Stimulated activated CD4-positive, alpha-beta T cell treated with anti-CD3 and anti-CD28 coated beads, Interleukin-2, amount 100 ng/mL, for 48 hours (primary cell): ENCODE data around the gene SLC25A13.

ENCODE experiments used
- DNase-seq, 2 donors: peaks; one replicate each; pipeline ENCODE4 v3.0.0-alpha.2; 2020

The SLC25A13 gene

DNA sequence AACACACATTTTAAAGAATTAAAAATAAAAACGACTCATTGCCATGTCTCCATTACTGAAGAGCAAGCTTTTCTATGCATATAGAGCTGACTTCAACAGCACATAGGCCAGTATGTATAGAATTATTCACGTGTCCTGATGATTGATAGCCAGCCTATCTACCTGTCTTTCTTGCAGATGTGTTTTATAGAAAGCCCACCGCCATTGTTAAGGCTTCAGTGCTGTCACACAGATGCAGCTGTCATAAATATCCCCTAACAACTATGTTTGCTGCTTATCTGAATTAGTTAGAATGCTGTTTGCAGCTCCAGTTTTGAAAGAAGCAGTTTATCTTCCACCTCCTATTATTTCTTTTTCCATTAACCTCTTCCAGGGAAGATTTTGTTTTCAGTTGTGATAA, 235.9 kb downstream of the SLC25A13 start:
- no peak for DNase-seq

DNA sequence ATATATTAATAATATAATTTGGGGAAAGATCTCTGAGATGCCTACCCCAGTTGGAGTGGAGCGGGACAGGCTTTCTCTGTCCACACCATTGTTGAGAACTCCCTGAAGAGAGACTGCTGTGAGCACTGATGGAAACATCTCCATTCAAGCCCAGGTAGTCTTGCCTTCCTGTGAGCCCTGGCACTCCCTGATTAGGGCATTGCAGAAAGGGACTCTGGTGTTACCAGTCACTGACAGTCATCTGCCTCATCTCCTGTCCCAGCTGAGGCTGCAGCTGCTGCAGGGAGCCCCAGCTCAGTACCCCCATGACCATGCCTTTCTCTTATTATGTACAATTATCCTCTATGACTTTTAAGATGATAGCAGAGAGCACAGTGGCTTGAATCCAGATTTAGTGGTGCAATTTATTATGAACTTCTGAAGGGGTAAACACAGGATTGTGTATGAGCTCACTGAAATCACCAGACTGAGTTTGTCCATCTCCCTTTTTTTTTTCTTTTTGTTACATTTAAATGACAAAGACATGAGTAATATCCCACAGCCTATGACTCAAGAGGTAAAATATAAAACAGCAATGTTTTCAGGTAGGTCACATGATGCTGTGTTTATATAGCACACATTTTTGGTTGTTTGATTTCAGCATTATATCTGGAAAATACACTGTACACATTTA, 236.9 kb downstream of the SLC25A13 start:
- DNase-seq = no peak

GRCh38 chr7:96080027-96080426, 241.9 kb downstream of the SLC25A13 start:
- DNase-seq = no peak

DNA sequence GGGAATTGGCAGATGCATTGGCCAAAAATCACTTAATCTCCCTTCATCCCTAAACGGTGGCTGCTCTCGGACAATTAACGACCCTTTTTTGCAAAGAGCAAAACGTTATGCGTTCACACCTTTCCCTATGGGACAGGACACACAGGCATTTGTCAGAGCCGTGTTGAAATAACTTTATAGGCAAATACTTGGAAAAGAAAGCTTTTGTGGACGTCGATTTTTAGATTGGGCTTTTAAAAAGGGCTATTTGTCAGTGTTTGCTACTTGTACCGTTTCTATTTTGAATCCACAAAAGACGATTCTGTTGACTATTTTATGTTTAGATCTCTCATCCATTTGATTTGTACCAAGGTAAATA, 245.6 kb downstream of the SLC25A13 start:
- no peak for DNase-seq

DNA sequence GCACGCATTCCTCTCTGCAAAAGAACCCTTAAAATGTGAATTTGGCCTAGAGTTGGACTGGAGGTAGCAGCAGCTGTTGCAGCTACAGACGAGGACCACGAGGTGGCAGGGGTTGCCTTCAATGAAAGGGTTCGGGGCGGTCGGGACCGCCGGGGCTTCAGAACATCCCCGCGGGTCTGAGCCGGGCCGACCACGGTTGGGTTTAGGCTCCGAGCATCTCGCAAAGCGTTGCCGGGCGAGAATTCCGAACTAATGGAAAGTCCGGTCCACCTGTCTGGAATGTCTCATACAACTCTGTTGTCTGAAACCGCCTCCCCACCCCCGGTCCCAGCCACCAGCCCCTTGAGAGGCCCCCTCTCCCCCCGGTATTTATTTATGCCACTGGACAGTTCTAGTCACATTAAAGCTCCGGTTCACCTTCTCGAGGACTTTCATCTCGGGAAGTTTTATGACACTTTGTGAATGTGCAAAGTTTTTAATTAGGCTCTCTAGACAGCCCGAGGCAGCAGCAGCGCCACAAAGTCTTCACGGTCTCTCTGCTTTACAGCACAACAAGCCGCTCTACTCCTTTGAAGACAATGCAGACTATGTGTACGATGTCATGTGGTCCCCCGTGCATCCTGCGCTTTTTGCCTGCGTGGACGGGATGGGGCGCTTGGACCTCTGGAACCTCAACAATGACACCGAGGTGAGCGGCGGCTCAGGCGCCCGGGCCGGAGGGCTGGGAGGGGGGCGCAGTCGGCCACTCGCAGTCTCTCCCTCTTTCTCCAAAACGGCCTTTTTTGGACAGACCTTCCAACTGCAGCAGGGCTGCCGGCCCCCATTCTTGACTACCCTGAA, 246.2 kb downstream of the SLC25A13 start:
- peak; percentile 34 to 39 for DNase-seq

GRCh38 chr7:96074871-96075270, 247.0 kb downstream of the SLC25A13 start:
- DNase-seq = no peak
